Tongue (tissue), 2 donors: Measurements from ENCODE around the gene LRRC2. TPM values are rescaled to one million over a fixed set of nuclear protein-coding genes. Genes with fewer than 3 reads are reported as not detected.
"Not testable (repeated sequence)": the region's sequence is repeated elsewhere in the genome, so short reads cannot be mapped to it uniquely, and the experiment has no call there.

Source experiments
- DNase-seq: peaks from one replicate; pipeline ENCODE4 v3.0.0-alpha.2; 2015
- total RNA-seq: library from RNA; depleted of rRNA; stranded (reverse); fragments of >200 nt; gene quantifications from one replicate; pipeline ENCODE4 v1.2.3, GENCODE V29; 2014

The LRRC2 gene
- total RNA-seq, 1 donor from 2014 or later = 13.0 TPM

GRCh38 chr3:46584598-46585467, 18.7 kb upstream of the LRRC2 start:
- no peak for DNase-seq

GRCh38 chr3:46580675-46581074, 14.6 kb upstream of the LRRC2 start:
- DNase-seq = no peak

- DNase-seq = no peak
These were observed 13.7 kb upstream of the LRRC2 start for GRCh38 chr3:46579756-46580286.

- DNase-seq = no peak
These were observed 13.1 kb upstream of the LRRC2 start for GRCh38 chr3:46578973-46579755.

GRCh38 chr3:46577580-46578249, 11.6 kb upstream of the LRRC2 start:
- not testable (repeated sequence) for DNase-seq

- peak; percentile 32 for DNase-seq
These were observed 10.8 kb upstream of the LRRC2 start for GRCh38 chr3:46576879-46577278.

GRCh38 chr3:46576386-46576785, 10.3 kb upstream of the LRRC2 start:
- no peak for DNase-seq

GRCh38 chr3:46575577-46576222, 9.6 kb upstream of the LRRC2 start:
- no peak for DNase-seq

GRCh38 chr3:46574881-46575576, 8.9 kb upstream of the LRRC2 start:
- no peak for DNase-seq

GRCh38 chr3:46574243-46574646, 8.1 kb upstream of the LRRC2 start:
- peak; percentile 30 for DNase-seq

- no peak for DNase-seq
These were observed 7.6 kb upstream of the LRRC2 start for GRCh38 chr3:46573701-46574100.

GRCh38 chr3:46571684-46572083, 5.6 kb upstream of the LRRC2 start:
- no peak for DNase-seq

- DNase-seq = peak; percentile 57
These were observed 479 bp downstream of the LRRC2 start for GRCh38 chr3:46565607-46566039.

- DNase-seq = no peak
These were observed 1.0 kb downstream of the LRRC2 start for GRCh38 chr3:46565077-46565476.

- DNase-seq = no peak
These were observed 1.7 kb downstream of the LRRC2 start for GRCh38 chr3:46564190-46565021.

- DNase-seq = no peak
These were observed 4.2 kb downstream of the LRRC2 start for GRCh38 chr3:46561951-46562350.

GRCh38 chr3:46561511-46561910, 4.6 kb downstream of the LRRC2 start:
- DNase-seq = no peak

- no peak for DNase-seq
These were observed 6.9 kb downstream of the LRRC2 start for GRCh38 chr3:46559091-46559704.

- peak; percentile 93 for DNase-seq
These were observed 7.7 kb downstream of the LRRC2 start for GRCh38 chr3:46558184-46559043.
